Astrocyte (in vitro differentiated cells and primary cell): Measurements from ENCODE around the gene SPATA32.

Source experiments
- EZH2 ChIP-seq: IDR thresholded peaks from 2 replicates; pipeline ENCODE4 v1.6.1; 2012; ENCODE audit warnings: mild to moderate bottlenecking, low read length, inconsistent platforms; ENCODE audit not compliant: insufficient read depth
- TF ChIP-seq, protein P1 (sequence below): IDR thresholded peaks from 2 replicates; pipeline ENCODE4 v1.5.1; 2011; ENCODE audit warnings: low read depth, mild to moderate bottlenecking, inconsistent platforms, low read length, moderate library complexity; ENCODE audit not compliant: insufficient read depth

DNA sequence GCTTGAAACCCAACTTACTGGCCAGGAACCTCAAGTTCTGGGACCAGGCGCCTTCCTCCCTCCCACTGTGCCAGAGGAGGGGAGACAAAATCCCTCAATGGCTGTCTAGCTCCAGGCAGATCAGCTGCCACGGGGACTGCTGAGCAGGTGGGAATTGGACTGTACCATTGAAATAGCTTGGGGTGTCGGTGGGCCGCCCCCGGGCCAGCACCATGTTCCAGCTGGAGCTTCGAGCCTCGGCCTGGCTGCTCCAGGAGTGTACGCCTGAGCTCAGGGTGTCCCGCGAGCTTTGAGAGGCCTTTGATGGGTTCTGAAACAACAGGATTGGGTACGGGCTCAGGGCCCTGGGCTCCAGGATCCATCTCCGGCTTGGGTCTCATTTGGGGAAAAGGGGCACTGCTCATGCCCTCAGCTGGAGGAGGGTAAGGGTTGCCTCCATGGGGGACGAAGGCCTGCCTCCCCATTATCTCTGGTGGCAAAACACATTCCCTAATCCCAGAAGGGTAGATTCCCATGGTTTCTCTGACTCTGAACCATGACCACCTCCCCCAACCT, 4.6 kb upstream of the SPATA32 start:
- TF ChIP-seq, protein P1, sequence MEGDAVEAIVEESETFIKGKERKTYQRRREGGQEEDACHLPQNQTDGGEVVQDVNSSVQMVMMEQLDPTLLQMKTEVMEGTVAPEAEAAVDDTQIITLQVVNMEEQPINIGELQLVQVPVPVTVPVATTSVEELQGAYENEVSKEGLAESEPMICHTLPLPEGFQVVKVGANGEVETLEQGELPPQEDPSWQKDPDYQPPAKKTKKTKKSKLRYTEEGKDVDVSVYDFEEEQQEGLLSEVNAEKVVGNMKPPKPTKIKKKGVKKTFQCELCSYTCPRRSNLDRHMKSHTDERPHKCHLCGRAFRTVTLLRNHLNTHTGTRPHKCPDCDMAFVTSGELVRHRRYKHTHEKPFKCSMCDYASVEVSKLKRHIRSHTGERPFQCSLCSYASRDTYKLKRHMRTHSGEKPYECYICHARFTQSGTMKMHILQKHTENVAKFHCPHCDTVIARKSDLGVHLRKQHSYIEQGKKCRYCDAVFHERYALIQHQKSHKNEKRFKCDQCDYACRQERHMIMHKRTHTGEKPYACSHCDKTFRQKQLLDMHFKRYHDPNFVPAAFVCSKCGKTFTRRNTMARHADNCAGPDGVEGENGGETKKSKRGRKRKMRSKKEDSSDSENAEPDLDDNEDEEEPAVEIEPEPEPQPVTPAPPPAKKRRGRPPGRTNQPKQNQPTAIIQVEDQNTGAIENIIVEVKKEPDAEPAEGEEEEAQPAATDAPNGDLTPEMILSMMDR = no peak
- TF ChIP-seq EZH2 = no peak
